IMR-90 (cell line): ENCODE results near the gene EXPH5. TPM values are rescaled to one million over a fixed set of nuclear protein-coding genes. Genes with fewer than 3 reads are reported as not detected.

Source experiments
- ATAC-seq: fragments of 200-7000 bp; cut with Tn5 transposase; 2 replicates; pipeline ENCODE4 v1.9.1; 2020; ENCODE audit warnings: low read depth, mild to moderate bottlenecking, moderate library complexity
- BruUV-seq: library from RNA; stranded (reverse); fragments of 400-500 nt; replicated peaks from 2 replicates; lab custom pipeline; 2021; lab: Mats Ljungman, UMichigan
- CTCF ChIA-PET: fragments of 300-600 bp; formaldehyde crosslinking; extraction: SDS; loops from one replicate; lab custom pipeline; 2021; ENCODE audit warnings: antibody characterized with exemption; lab: Yijun Ruan, JAX
- POLR2A ChIA-PET: fragments of 300-600 bp; sonication (Branson Sonifier 250); formaldehyde crosslinking; loops from one replicate; lab custom pipeline; 2022; ENCODE audit warnings: antibody characterized with exemption; ENCODE audit not compliant: unreplicated experiment; lab: Charles Lee
- DNase-seq: peaks from one replicate; pipeline ENCODE4 v3.0.0; 2013
- H2AFZ ChIP-seq: replicated peaks from 2 replicates; pipeline ENCODE3; 2013; ENCODE audit warnings: low read length, mild to moderate bottlenecking; ENCODE audit not compliant: poor library complexity
- H2AK5ac ChIP-seq: 2 replicates; pipeline ENCODE4 v1.6.1; 2013; ENCODE audit warnings: low read depth, low read length, inconsistent platforms
- H2AK9ac ChIP-seq: replicated peaks from 2 replicates; pipeline ENCODE3; 2013; ENCODE audit warnings: mild to moderate bottlenecking, low read depth, low read length, moderate library complexity; ENCODE audit not compliant: poor library complexity
- H2BK120ac ChIP-seq: 2 replicates; pipeline ENCODE4 v1.6.1; 2013; ENCODE audit warnings: low read depth, low read length, inconsistent platforms
- H2BK15ac ChIP-seq: 3 replicates; pipeline ENCODE4 v1.6.1; 2013; ENCODE audit warnings: low read depth, low read length, inconsistent platforms
- H2BK20ac ChIP-seq: 2 replicates; pipeline ENCODE4 v1.6.1; 2013; ENCODE audit warnings: low read depth, mild to moderate bottlenecking, inconsistent platforms, low read length, moderate library complexity
- H2BK5ac ChIP-seq: 2 replicates; pipeline ENCODE4 v1.6.1; 2013; ENCODE audit warnings: mild to moderate bottlenecking, low read depth, low read length, inconsistent platforms; ENCODE audit not compliant: poor library complexity, severe bottlenecking
- H3K14ac ChIP-seq: replicated peaks from 2 replicates; pipeline ENCODE4 v1.6.1; 2013; ENCODE audit warnings: low read depth, low read length, inconsistent platforms
- H3K18ac ChIP-seq: 2 replicates; pipeline ENCODE4 v1.6.1; 2013; ENCODE audit warnings: low read depth, low read length, control low read depth
- H3K23ac ChIP-seq: 2 replicates; pipeline ENCODE4 v1.6.1; 2013; ENCODE audit warnings: low read depth, low read length, inconsistent platforms
- H3K27ac ChIP-seq: 2 replicates; pipeline ENCODE4 v1.5.1; 2013; ENCODE audit warnings: mild to moderate bottlenecking, control low read depth, low read length; ENCODE audit not compliant: insufficient read depth
- H3K27me3 ChIP-seq: 2 replicates; pipeline ENCODE4 v1.6.1; 2013; ENCODE audit warnings: low read length; ENCODE audit not compliant: control insufficient read depth, insufficient read depth
- H3K36me3 ChIP-seq: 2 replicates; pipeline ENCODE4 v1.6.1; 2013; ENCODE audit warnings: low read length, mixed read lengths; ENCODE audit not compliant: control insufficient read depth, insufficient read depth
- H3K4ac ChIP-seq: 2 replicates; pipeline ENCODE4 v1.6.1; 2013; ENCODE audit warnings: low read depth, low read length, inconsistent platforms
- H3K4me1 ChIP-seq: 2 replicates; pipeline ENCODE4 v1.6.1; 2013; ENCODE audit warnings: low read length, mixed read lengths; ENCODE audit not compliant: control insufficient read depth, insufficient read depth
- H3K4me2 ChIP-seq: 2 replicates; pipeline ENCODE4 v1.6.1; 2013; ENCODE audit warnings: low read depth, mild to moderate bottlenecking, control low read depth, low read length, moderate library complexity
- H3K4me3 ChIP-seq: 2 replicates; pipeline ENCODE4 v1.5.1; 2013; ENCODE audit warnings: low read depth, mild to moderate bottlenecking, control low read depth, low read length, moderate library complexity; ENCODE audit not compliant: insufficient read depth
- H3K56ac ChIP-seq: 2 replicates; pipeline ENCODE4 v1.6.1; 2013; ENCODE audit warnings: low read length, inconsistent platforms; ENCODE audit not compliant: insufficient read depth; ENCODE audit errors: extremely low read depth
- H3K79me1 ChIP-seq, 2 experiments: 2 replicates each; pipeline ENCODE4 v1.6.1; 2013; ENCODE audit warnings: low read length in 2 of 2, inconsistent platforms in 1 of 2, low read depth in 1 of 2
- H3K9ac ChIP-seq: 2 replicates; pipeline ENCODE4 v1.6.1; 2013; ENCODE audit warnings: low read depth, low read length, control low read depth
- H3K9me1 ChIP-seq: 2 replicates; pipeline ENCODE4 v1.6.1; 2013; ENCODE audit warnings: low read length, inconsistent platforms; ENCODE audit not compliant: insufficient read depth
- H3K9me3 ChIP-seq: 2 replicates; pipeline ENCODE4 v1.6.1; 2013; ENCODE audit warnings: low read length; ENCODE audit not compliant: control insufficient read depth, insufficient read depth
- H4K20me1 ChIP-seq: 2 replicates; pipeline ENCODE4 v1.6.1; 2013; ENCODE audit warnings: low read length, inconsistent platforms; ENCODE audit not compliant: insufficient read depth
- H4K5ac ChIP-seq: 2 replicates; pipeline ENCODE4 v1.6.1; 2013; ENCODE audit warnings: mild to moderate bottlenecking, low read depth, low read length, control low read depth
- H4K8ac ChIP-seq, 2 experiments: 2 replicates each; pipeline ENCODE4 v1.6.1; 2013; ENCODE audit warnings: low read depth in 2 of 2, low read length in 2 of 2, control low read depth in 1 of 2, inconsistent platforms in 1 of 2
- H4K91ac ChIP-seq: 2 replicates; pipeline ENCODE4 v1.6.1; 2013; ENCODE audit warnings: low read depth, low read length, inconsistent platforms; ENCODE audit not compliant: insufficient read depth
- BHLHE40 ChIP-seq: fragments of 150-350 bp; IDR thresholded peaks from 2 replicates; pipeline ENCODE4 v1.6.1; 2016; ENCODE audit warnings: mild to moderate bottlenecking, low read depth, low read length
- CEBPB ChIP-seq: IDR thresholded peaks from 2 replicates; pipeline ENCODE4 v1.6.1; 2012; ENCODE audit warnings: low read depth, low read length, improper control_type of control experiment
- CHD1 ChIP-seq: IDR thresholded peaks from 2 replicates; pipeline ENCODE4 v1.6.1; 2012; ENCODE audit warnings: low read depth, low read length, improper control_type of control experiment
- FOS ChIP-seq: fragments of 150-350 bp; IDR thresholded peaks from 2 replicates; pipeline ENCODE4 v1.6.1; 2016; ENCODE audit warnings: low read depth, low read length
- MAFK ChIP-seq: IDR thresholded peaks from 2 replicates; pipeline ENCODE4 v1.6.1; 2012; ENCODE audit warnings: low read depth, low read length, improper control_type of control experiment
- MAZ ChIP-seq: IDR thresholded peaks from 2 replicates; pipeline ENCODE4 v1.6.1; 2012; ENCODE audit warnings: low read depth, mild to moderate bottlenecking, low read length, improper control_type of control experiment, moderate library complexity, borderline replicate concordance
- MXI1 ChIP-seq: IDR thresholded peaks from 2 replicates; pipeline ENCODE4 v1.6.1; 2012; ENCODE audit warnings: low read depth, mild to moderate bottlenecking, low read length, moderate library complexity, borderline replicate concordance
- NFE2L2 ChIP-seq: fragments of 150-350 bp; IDR thresholded peaks from 2 replicates; pipeline ENCODE4 v1.6.1; 2016; ENCODE audit warnings: low read depth, mild to moderate bottlenecking, low read length
- POLR2A ChIP-seq: IDR thresholded peaks from 2 replicates; pipeline ENCODE4 v1.6.1; 2012; ENCODE audit warnings: mild to moderate bottlenecking, low read depth, low read length
- RAD21 ChIP-seq: IDR thresholded peaks from 2 replicates; pipeline ENCODE4 v1.6.1; 2012; ENCODE audit warnings: low read length, improper control_type of control experiment
- RCOR1 ChIP-seq: IDR thresholded peaks from 2 replicates; pipeline ENCODE4 v1.6.1; 2012; ENCODE audit warnings: mild to moderate bottlenecking, low read length, improper control_type of control experiment; ENCODE audit not compliant: insufficient replicate concordance
- RFX5 ChIP-seq: IDR thresholded peaks from 2 replicates; pipeline ENCODE4 v1.8.0; 2012; ENCODE audit warnings: low read depth, mild to moderate bottlenecking, low read length, moderate library complexity
- SMC3 ChIP-seq: fragments of 150-350 bp; IDR thresholded peaks from 2 replicates; pipeline ENCODE4 v1.6.1; 2016; ENCODE audit warnings: low read depth, mild to moderate bottlenecking, antibody characterized with exemption, low read length, moderate library complexity
- USF2 ChIP-seq: fragments of 150-350 bp; IDR thresholded peaks from 2 replicates; pipeline ENCODE4 v1.6.1; 2017; ENCODE audit warnings: mild to moderate bottlenecking, antibody characterized with exemption, low read length, low read depth
- WGBS, 2 experiments: methylation state at CpG; one replicate each; pipeline versions ENCODE4 v1.1.5 to v1.1.7; 2013; ENCODE audit warnings: missing lambda C conversion rate in 2 of 2; ENCODE audit not compliant: insufficient read length in 1 of 2; ENCODE audit errors: extremely low coverage in 2 of 2; 5-methylcytosine and 5-hydroxymethylcytosine counted together
- dilution Hi-C: fragments of 300-500 bp; cut with HindIII; formaldehyde crosslinking; loops from one replicate; pipeline ENCODE4 v1.14.3; 2018; ENCODE audit warnings: low sequenced_read_pairs; ENCODE audit not compliant: unreplicated experiment
- in situ Hi-C: fragments of 300-500 bp; cut with MboI; formaldehyde crosslinking; loops from 3 replicates; pipeline ENCODE4 v1.14.3; 2019; ENCODE audit warnings: low sequenced_read_pairs, inconsistent platforms, mixed read lengths
- intact Hi-C: fragments of 100-400 bp; cut with micrococcal nuclease; formaldehyde crosslinking; loops from 2 replicates; pipeline ENCODE4 v1.10.0; 2022
- polyA plus RNA-seq, 3 experiments: library from polyadenylated mRNA; depleted of rRNA; stranded (reverse); fragments of >200 nt; gene quantifications; 2 replicates each; pipeline ENCODE4 v1.2.3, GENCODE V29; 2012; ENCODE audit warnings: low replicate concordance in 1 of 3
- total RNA-seq: library from RNA; depleted of rRNA; stranded (reverse); fragments of >200 nt; gene quantifications from 2 replicates; pipeline ENCODE4 v1.2.3, GENCODE V29; 2012
- TF ChIP-seq, protein P1 (sequence below): fragments of 150-350 bp; IDR thresholded peaks from 2 replicates; pipeline ENCODE4 v1.6.1; 2016; ENCODE audit warnings: low read depth, mild to moderate bottlenecking, low read length, moderate library complexity, borderline replicate concordance
- TF ChIP-seq, protein P2 (sequence below): conservative IDR thresholded peaks from 2 replicates; pipeline ENCODE4 v1.5.1; 2012; ENCODE audit warnings: mild to moderate bottlenecking, low read depth, low read length, improper control_type of control experiment

EXPH5 gene
- total and polyA plus RNA-seq, 2 of the 4 experiments (the other 2 are of a cell fraction): 0.05 to 0.72 TPM

DNA sequence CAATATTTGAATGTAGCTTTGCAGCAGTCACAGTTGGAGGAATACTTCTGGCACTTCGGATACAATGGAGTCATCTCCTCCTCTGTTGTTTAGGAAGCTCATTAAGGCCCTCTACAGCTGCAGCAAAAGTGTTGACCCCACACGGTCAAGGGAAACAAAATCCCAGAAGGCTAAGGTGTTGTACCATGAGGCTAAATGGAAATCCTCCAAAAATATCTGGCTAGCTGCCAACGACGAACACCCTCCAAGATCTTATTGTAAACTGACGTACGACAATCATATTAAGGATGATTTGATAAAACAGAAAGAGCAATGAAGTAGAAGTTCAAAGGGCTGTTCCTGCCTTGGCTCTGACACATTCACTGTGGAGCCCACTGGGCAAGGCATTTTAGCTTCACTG lies 99.4 kb downstream of the EXPH5 start:
- H3K9me1 ChIP-seq: peaks cover 8% of the 10 kb centered on the region; the same call in 1 of the 2 replicates
- no peak overlapping the region for H2AK5ac ChIP-seq
- peaks cover 29 to 50% of the 10 kb centered on the region in 2 experiments for H3K79me1 ChIP-seq
- H3K18ac ChIP-seq: no peak overlapping the region
- DNase-seq (no peak), ATAC-seq (no peak)
- no peak overlapping the region for H3K4ac ChIP-seq
- no CpG with 5 or more reads among the region's 6 CpGs for WGBS, 2 experiments
- no peak overlapping the region for H2BK120ac ChIP-seq
- POLR2A ChIA-PET: interaction anchor here (0.6 kb wide), 1 partner anchor 168 kb away, joined by 3 read pairs; no protein-coding TSS in a partner anchor
- H3K4me1 ChIP-seq: peaks cover 3% of the 10 kb centered on the region
- no peak overlapping the region for H2BK15ac ChIP-seq
- no peak overlapping the region for H3K14ac ChIP-seq
- no peak overlapping the region for H2BK5ac ChIP-seq
- H2BK20ac ChIP-seq: no peak overlapping the region
- no peak for TF ChIP-seq USF2
- TF ChIP-seq POLR2A: no peak
- TF ChIP-seq RAD21: no peak
- TF ChIP-seq, protein P1, sequence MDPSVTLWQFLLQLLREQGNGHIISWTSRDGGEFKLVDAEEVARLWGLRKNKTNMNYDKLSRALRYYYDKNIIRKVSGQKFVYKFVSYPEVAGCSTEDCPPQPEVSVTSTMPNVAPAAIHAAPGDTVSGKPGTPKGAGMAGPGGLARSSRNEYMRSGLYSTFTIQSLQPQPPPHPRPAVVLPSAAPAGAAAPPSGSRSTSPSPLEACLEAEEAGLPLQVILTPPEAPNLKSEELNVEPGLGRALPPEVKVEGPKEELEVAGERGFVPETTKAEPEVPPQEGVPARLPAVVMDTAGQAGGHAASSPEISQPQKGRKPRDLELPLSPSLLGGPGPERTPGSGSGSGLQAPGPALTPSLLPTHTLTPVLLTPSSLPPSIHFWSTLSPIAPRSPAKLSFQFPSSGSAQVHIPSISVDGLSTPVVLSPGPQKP: no peak
- no peak for TF ChIP-seq MXI1
- TF ChIP-seq CHD1: no peak
- no peak for TF ChIP-seq MAFK
- no peak for TF ChIP-seq FOS
- no peak for TF ChIP-seq NFE2L2
- no peak for TF ChIP-seq RFX5
- TF ChIP-seq MAZ: no peak
- TF ChIP-seq, protein P2, sequence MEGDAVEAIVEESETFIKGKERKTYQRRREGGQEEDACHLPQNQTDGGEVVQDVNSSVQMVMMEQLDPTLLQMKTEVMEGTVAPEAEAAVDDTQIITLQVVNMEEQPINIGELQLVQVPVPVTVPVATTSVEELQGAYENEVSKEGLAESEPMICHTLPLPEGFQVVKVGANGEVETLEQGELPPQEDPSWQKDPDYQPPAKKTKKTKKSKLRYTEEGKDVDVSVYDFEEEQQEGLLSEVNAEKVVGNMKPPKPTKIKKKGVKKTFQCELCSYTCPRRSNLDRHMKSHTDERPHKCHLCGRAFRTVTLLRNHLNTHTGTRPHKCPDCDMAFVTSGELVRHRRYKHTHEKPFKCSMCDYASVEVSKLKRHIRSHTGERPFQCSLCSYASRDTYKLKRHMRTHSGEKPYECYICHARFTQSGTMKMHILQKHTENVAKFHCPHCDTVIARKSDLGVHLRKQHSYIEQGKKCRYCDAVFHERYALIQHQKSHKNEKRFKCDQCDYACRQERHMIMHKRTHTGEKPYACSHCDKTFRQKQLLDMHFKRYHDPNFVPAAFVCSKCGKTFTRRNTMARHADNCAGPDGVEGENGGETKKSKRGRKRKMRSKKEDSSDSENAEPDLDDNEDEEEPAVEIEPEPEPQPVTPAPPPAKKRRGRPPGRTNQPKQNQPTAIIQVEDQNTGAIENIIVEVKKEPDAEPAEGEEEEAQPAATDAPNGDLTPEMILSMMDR: no peak
- TF ChIP-seq BHLHE40: no peak
- no peak for TF ChIP-seq CEBPB
- no peak for TF ChIP-seq RCOR1
- TF ChIP-seq SMC3: no peak
- CTCF ChIA-PET: no interaction called here
- no TSS peak for BruUV-seq
- no peak overlapping the region for H2AFZ ChIP-seq
- H4K20me1 ChIP-seq: no peaks in the 10 kb centered on the region
- no peaks in the 10 kb centered on the region for H3K9me3 ChIP-seq
- H3K27ac ChIP-seq: no peak overlapping the region
- in situ Hi-C loops: no loop called here
- no peak overlapping the region for H3K56ac ChIP-seq
- 0 out of 4 replicates have a peak overlapping the region, but pooled peaks of 1 of the 2 experiments have one; percentile 17 for H4K8ac ChIP-seq
- H3K27me3 ChIP-seq: no peaks in the 10 kb centered on the region
- no peak overlapping the region for H4K91ac ChIP-seq
- dilution Hi-C loops: no loop called here
- no peak overlapping the region for H2AK9ac ChIP-seq
- no peak overlapping the region for H3K4me2 ChIP-seq
- peaks cover 6% of the 10 kb centered on the region for H3K36me3 ChIP-seq
- intact Hi-C loops: no loop called here
- H4K5ac ChIP-seq: no peak overlapping the region; the same call in 1 of the 2 replicates
- no peak overlapping the region for H3K23ac ChIP-seq
- no peak overlapping the region for H3K4me3 ChIP-seq
- H3K9ac ChIP-seq: no peak overlapping the region
